ENCODE results near the gene GFOD1.

The GFOD1 gene

DNA sequence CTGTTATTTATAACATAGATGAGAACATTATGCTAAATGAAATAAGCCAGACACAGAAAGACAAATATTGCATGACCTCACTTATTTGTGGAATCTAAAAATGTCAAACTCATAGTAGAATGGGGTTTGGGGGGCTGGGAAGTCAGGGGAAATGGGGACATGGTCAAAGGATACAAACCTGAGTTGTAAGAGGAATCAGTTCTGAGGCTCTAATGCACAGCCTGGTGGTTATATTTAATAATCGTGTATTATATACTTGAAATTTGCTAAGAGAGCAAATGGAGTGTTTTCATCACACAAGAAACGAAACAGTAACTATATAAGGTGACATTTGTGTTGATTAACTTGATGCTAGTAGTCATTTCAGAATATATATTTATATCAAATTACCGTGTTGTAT, 40.8 kb upstream of the GFOD1 start:
- TF ChIP-seq, protein P1, sequence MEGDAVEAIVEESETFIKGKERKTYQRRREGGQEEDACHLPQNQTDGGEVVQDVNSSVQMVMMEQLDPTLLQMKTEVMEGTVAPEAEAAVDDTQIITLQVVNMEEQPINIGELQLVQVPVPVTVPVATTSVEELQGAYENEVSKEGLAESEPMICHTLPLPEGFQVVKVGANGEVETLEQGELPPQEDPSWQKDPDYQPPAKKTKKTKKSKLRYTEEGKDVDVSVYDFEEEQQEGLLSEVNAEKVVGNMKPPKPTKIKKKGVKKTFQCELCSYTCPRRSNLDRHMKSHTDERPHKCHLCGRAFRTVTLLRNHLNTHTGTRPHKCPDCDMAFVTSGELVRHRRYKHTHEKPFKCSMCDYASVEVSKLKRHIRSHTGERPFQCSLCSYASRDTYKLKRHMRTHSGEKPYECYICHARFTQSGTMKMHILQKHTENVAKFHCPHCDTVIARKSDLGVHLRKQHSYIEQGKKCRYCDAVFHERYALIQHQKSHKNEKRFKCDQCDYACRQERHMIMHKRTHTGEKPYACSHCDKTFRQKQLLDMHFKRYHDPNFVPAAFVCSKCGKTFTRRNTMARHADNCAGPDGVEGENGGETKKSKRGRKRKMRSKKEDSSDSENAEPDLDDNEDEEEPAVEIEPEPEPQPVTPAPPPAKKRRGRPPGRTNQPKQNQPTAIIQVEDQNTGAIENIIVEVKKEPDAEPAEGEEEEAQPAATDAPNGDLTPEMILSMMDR (IDR thresholded peaks at IDR 0.05; ENCODE audit: borderline replicate concordance, control extremely low read depth, extremely low read depth, insufficient read depth, missing control alignments): no peak
- no peak for DNase-seq (ENCODE audit: low spot score)
- in situ Hi-C loops (cut with MboI; ENCODE audit: low sequenced_read_pairs, unreplicated experiment): no loop called here

DNA sequence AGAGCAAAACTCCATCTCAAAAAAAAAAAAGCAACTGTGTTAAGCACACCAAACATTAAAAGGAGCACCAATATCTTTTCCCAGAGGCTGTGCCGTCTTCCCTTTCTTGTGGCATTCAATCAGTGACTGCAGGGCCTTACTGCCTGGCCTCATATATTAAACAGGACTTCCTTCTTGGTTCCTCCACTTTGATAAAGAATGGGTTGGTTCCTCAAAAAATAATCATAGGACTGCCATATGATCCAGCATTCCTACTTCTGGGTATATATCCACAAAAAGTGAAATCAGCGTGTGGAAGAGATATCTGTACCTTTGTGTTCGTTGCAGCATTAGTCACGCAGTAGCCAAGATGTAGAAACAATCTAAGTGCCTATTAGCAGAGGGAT, 40.3 kb upstream of the GFOD1 start:
- in situ Hi-C loops (cut with MboI; ENCODE audit: low sequenced_read_pairs, unreplicated experiment): no loop called here
- TF ChIP-seq, protein P1 (IDR thresholded peaks at IDR 0.05; ENCODE audit: borderline replicate concordance, control extremely low read depth, extremely low read depth, insufficient read depth, missing control alignments): no peak
- DNase-seq (ENCODE audit: low spot score): no peak

DNA sequence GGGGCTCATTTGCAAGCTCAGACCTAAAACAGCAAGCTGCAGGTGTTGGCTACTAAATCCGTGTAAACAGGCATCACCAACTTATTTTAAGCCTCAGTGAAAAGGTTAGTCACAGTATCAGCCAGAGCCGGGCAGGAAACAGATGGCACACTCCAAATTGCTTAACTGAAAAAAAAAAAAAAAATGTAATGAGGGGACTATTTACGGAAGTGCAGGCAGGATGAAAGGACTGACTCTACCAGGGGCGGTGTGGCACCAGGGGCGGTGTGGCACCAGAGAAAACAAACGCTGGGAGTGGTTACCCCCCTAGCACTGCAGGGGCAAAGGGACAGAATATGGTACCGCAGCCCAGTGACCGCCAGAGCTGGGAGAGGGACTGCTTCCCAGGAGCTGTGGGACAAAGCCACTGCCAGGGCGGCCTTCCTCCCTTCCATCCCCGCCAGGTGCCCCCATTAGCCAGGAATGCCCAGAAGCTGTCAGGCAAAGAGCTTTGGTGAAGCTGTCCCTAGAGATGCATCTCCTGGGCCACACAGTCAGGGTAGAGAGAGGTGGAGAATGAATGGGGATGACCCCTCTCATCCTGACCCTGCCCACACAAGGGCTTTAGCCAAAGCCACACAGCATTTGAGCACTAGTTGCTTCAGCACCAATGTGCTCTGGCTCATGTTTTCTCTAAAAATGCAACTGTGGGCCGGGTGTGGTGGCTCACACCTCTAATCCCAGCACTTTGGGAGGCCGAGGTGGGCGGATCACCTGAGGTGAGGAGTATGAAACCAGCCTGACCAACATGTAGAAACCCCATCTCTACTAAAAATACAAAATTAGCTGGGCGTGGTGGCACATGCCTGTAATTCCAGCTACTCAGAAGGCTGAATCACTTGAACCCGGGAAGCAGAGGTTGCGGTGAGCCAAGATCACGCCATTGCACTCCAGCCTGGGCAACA, 39.6 kb upstream of the GFOD1 start:
- TF ChIP-seq, protein P1 (IDR thresholded peaks at IDR 0.05; ENCODE audit: borderline replicate concordance, control extremely low read depth, extremely low read depth, insufficient read depth, missing control alignments): no peak
- in situ Hi-C loops (cut with MboI; ENCODE audit: low sequenced_read_pairs, unreplicated experiment): no loop called here
- DNase-seq (ENCODE audit: low spot score): no peak

DNA sequence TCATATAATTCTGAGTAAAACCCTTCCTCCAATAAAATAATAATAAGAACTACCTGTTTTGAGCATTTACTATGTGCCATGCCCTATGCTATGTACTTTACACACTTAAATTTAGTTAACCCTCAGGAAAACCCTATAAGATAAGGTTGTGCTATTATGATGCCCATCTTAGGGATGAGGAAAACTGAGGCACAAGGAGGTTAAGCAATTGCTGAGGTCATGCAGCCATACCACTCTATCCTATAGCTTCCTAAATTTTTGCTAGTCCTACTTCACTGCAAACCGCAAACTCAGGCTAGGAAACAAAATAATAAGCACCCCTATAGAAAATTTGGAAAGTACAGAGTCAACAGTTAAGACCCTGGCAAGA, 38.9 kb upstream of the GFOD1 start:
- TF ChIP-seq, protein P1 (IDR thresholded peaks at IDR 0.05; ENCODE audit: borderline replicate concordance, control extremely low read depth, extremely low read depth, insufficient read depth, missing control alignments): no peak
- DNase-seq (ENCODE audit: low spot score): no peak
- in situ Hi-C loops (cut with MboI; ENCODE audit: low sequenced_read_pairs, unreplicated experiment): no loop called here

DNA sequence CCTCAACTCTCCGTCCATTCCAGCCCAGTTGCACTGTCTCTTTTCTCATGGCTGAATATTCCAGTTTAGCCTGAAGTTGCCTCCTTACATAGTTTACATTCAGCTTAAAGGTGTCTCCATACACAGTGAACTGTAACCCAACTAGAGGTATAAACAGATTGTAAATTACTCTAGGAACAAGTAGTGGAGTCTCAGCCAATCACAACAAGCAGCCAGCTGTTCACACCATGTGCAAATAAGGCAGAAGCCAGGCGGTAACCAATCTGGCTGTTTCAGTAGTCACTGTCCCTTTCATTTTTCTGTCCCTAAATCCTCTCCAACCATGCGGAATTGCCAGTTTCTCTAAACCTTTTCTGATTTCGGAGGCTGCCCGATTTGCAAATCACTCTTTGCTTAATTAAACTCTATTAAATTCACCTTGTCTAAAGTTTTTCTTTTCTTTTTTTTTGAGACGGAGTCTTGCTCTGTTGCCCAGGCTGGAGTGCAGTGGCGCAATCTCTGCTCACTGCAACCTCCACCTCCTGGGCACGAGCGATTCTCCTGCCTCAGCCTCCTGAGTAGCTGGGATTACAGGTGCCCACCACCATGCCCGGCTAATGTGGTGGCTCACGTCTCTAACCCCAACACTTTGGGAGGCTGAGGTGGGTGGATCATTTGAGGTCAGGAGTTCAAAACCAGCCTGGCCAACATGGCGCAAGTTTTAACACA, 37.6 kb upstream of the GFOD1 start:
- TF ChIP-seq, protein P1 (IDR thresholded peaks at IDR 0.05; ENCODE audit: borderline replicate concordance, control extremely low read depth, extremely low read depth, insufficient read depth, missing control alignments): no peak
- in situ Hi-C loops (cut with MboI; ENCODE audit: low sequenced_read_pairs, unreplicated experiment): no loop called here
- no peak for DNase-seq (ENCODE audit: low spot score)

DNA sequence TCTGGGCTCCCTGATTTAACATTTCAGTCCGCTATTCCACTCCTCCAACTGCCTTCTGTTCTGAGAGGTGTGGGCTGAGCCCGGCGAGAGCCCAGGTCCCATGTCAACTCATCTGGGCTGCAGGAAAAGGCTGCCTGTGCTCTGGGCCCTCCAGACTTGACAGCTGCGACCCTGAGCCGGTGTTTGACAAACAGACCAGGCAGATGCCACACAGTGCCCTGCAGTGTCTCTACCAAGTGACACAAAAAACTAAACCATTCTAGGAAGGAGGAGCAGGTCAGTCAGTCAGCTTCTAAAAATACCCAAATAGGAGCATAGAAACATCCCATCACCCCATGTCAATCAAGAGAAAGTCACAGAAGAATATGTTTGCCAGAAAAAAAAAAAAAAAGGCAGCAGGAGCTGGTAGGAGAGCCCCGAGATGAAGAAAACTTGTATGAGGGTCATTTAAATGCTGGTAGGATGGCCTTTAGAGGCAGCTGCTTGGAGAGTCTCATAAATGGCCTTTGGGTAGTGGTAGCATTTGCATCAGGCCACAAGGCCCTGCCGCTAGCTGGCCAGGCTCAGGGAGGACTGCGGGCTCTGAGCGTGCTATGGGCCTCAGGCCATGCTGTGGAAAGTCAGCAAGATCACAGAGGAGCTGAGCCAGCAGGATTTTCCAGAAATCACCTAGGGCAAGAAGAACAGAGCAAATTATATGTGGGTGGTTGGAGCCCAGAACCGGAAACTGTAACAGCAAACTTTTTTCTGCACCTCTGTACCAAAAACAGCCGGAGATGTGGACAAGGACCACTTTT, 36.6 kb upstream of the GFOD1 start:
- TF ChIP-seq, protein P1 (IDR thresholded peaks at IDR 0.05; ENCODE audit: borderline replicate concordance, control extremely low read depth, extremely low read depth, insufficient read depth, missing control alignments): no peak
- DNase-seq (ENCODE audit: low spot score): no peak
- in situ Hi-C loops (cut with MboI; ENCODE audit: low sequenced_read_pairs, unreplicated experiment): no loop called here
